Retinal pigment epithelial cell (primary cell): ENCODE data around the gene IER3.
"Not testable (repeated sequence)": the region's sequence is repeated elsewhere in the genome, so short reads cannot be mapped to it uniquely, and the experiment has no call there.

Experiments used
- DNase-seq: peaks from one replicate; pipeline ENCODE4 v3.0.0-alpha.2; 2010; ENCODE audit warnings: low read depth
- H3K4me3 ChIP-seq: 2 replicates; pipeline ENCODE4 v1.5.1; 2011; ENCODE audit warnings: mild to moderate bottlenecking, low read length, control low read depth, moderate library complexity
- TF ChIP-seq, protein P1 (sequence below): conservative IDR thresholded peaks from 2 replicates; pipeline ENCODE4 v1.5.1; 2011; ENCODE audit warnings: low read depth, low read length, control low read depth, inconsistent platforms

IER3 gene

DNA sequence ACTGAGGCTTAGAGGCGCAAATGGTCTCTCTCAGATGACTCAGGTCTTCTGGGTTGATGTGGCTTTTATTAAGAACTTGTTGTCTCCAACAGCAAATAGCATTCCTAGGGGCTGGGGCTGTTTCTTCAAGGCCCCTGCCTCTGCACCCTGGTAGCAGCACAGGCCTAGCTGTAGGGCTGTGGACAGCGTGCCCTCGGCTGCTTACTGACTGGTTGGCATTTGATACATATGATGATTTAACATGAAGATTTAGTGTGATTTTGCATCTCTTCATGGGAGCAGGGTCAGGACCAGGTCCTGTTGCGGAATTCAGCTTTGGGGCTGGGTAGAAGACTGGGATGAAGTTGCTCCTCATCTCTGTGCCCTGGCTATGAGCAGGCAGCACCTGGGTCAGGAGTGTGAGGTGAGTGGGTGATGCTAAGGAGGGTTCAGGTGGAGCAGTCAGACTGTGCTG is 24.3 kb upstream of the IER3 start:
- H3K4me3 ChIP-seq = no peak overlapping the region
- no peak for DNase-seq
- TF ChIP-seq, protein P1, sequence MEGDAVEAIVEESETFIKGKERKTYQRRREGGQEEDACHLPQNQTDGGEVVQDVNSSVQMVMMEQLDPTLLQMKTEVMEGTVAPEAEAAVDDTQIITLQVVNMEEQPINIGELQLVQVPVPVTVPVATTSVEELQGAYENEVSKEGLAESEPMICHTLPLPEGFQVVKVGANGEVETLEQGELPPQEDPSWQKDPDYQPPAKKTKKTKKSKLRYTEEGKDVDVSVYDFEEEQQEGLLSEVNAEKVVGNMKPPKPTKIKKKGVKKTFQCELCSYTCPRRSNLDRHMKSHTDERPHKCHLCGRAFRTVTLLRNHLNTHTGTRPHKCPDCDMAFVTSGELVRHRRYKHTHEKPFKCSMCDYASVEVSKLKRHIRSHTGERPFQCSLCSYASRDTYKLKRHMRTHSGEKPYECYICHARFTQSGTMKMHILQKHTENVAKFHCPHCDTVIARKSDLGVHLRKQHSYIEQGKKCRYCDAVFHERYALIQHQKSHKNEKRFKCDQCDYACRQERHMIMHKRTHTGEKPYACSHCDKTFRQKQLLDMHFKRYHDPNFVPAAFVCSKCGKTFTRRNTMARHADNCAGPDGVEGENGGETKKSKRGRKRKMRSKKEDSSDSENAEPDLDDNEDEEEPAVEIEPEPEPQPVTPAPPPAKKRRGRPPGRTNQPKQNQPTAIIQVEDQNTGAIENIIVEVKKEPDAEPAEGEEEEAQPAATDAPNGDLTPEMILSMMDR = no peak

DNA sequence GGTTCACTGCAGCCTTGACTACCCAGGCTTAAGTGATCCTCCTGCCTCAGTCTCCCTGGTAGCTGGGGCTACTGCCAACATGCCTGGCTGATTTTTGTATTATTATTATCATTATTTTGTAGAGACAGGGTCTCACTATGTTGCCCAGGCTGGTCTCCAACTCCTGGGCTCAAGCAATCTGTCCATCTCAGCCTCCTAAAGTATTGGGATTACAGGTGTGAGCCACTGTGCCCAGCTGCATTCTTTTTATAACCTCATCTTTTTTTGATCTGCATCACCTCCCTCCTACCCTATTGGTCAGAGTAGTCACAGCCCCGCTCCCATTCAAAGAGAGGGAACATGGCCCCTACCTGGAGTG is 23.6 kb upstream of the IER3 start:
- no peak overlapping the region for H3K4me3 ChIP-seq
- DNase-seq = no peak
- TF ChIP-seq, protein P1 = no peak

DNA sequence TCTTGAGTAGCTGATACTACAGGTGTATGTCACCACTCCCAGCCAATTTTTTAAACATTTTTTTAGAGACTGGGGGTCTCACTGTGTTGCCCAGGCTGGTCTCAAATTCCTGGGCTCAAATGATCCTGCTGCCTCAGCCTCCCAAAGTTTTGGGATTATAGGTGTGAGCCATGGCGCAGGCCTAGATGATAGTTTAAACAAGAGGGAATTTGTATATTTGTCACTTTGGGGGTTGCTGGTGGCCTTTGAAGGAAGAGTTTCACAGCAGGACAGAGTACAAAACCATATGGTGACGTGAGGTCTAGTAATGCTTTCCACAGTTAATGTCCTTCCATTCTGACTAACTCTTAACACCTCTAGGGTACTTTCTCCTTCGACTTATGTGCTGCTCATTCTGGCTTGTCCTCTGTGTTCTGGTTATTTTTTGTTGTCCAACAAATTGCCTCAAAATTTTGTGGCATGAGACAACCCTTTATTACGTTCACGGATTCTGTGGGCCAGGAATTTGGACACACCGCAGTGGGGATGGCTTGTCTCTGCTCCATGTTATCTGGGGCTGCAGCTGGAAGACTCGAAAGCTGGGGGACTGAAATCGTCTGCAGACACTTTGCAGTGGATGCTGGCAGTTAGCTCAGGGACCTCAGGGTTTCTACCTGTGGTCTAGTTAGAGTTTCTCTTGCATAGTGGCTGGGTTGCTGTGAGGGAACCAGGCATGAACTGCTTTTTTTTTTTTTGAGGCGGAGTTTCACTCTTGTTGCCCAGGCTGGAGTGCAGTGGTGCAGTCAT is 23.0 kb upstream of the IER3 start:
- DNase-seq = no peak
- TF ChIP-seq, protein P1 = no peak
- no peak overlapping the region for H3K4me3 ChIP-seq

DNA sequence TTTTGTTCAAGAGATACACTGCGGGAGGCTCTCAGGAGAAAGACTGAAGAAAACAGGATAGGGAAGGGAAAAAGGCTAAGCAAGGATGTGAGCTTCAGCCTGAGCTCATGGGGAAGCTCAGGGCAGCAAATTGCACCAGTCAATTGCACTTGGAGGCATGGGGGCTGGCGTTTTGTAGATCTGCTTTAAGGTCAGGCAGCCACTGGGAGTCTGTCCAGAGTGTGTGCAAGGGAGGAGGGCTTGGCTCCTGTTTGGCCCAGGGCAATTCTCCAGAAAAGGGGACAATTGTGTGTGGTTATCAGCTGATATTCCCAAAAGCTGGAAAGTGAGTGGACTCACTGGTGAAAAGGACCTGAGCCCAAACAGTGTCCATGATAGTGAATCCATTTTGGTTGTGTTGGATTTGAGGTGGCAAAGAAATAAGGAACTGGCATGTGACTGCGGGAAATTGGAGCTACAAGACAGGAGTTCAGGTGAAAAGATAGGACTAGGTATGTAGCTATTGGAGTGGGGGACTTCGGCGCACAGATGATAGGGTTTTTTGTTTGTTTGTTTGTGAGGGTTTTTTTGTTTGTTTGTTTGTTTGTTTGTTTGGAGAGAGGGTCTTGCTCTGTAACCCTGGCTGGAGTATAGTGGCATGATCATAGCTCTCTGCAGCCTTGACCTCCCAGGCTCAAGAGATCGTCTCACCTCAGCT is 22.3 kb upstream of the IER3 start:
- no peak overlapping the region for H3K4me3 ChIP-seq
- TF ChIP-seq, protein P1 = no peak
- no peak for DNase-seq

DNA sequence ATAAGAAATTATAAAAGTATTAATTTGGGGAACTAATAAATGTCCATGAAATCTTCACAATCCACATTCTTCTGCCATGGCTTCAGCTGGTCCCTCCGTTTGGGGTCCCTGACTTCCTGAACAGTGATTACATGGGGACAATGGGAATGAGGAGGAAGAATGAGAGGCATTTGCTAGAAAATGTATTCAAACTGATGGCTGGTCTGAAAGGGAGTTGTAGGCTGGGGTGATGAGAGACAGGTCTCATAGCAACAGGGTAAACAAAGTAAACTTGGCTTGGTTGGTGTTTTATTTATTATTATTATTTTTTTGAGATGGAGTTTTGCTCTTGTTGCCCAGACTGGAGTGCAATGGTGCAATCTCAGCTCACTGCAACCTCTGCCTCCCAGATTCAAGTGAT is 21.1 kb upstream of the IER3 start:
- not testable (repeated sequence) for H3K4me3 ChIP-seq, DNase-seq

DNA sequence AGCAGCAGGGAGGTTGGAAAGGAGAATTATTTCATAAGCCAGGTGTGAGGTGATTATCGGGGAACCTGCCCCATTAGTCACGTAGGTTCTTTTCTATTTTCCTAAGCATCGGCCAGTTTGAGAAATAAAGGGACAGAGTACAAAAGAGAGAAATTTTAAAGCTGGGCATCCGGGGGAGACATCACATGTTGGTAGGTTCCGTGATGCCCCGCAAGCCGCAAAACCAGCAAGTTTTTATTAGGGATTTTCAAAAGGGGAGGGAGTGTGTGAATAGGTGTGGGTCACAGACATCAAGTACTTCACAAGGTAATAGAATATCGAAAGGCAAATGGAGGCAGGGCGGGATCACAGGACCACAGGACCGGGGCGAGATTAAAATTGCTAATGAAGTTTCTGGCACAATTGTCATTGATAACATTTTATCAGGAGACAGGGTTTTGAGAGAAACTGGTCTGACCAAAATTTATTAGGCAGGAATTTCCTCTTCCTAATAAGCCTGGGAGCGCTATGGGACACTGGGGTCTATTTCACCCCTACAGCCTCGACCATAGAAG is 20.2 kb upstream of the IER3 start:
- DNase-seq, H3K4me3 ChIP-seq: not testable (repeated sequence)

DNA sequence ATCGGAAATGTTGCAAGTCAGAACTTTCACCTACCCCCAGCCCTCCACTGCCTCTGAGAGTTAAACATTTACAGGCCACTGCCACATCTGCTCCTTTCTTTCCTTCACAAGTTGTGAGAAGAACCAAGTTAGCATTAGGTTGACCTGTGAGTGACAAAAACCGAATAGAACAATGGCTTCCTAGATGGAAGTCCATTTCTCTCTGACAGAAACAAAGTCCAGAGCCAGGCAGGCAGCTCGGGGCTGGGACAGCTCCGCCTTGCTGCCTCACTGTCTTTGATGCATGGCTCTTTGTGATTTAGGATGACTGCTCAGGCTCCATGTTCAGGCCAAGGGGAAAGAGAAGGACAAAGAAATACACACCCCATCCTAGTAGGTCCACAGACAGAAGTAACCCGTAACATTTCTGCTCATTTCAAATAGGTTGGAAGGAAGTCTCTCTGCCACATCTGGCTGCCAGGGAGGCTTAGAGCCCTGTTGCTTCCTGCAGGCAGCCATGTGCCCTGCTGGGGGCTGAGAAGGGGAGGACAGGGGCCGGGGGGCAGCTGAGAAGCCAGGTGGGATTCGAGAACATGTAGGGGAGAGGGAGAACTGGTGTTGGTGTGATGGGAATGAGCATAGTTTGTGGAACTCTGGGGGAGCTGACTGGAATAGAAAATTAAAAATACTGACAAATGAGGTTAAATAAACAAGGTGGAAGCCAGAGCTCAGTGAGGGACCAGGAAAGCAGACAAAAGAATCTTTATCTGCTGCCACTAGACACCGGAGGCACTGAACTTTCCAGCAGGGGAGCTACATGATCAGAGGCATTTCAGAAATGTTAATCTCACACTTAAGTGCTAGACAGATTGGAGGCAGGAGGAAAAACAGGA is 19.5 kb upstream of the IER3 start:
- DNase-seq = peak; percentile 93
- TF ChIP-seq, protein P1 = peak; percentile 38
- no peak overlapping the region for H3K4me3 ChIP-seq
